Right lobe of liver (tissue), 6 donors: ENCODE measurements around the gene PSMB2. TPM values are rescaled to one million over a fixed set of nuclear protein-coding genes. Genes with fewer than 3 reads are reported as not detected.

Source experiments
- ATAC-seq, 4 donors: fragments of 200-7000 bp; cut with Tn5 transposase; one replicate each; pipeline ENCODE4 v1.9.1; 2020; ENCODE audit warnings: mild to moderate bottlenecking in 4 of 4, moderate library complexity in 4 of 4
- DNase-seq, 3 donors: peaks; one replicate each; pipeline ENCODE4 v3.0.0-alpha.2; 2020
- H3K27ac ChIP-seq, 3 donors: fragments of 200-600 bp; one replicate each; pipeline ENCODE4 v1.8.0; 2022
- H3K27me3 ChIP-seq, 2 donors: fragments of 200-600 bp; one replicate each; pipeline ENCODE4 v1.8.0; 2022
- H3K36me3 ChIP-seq, 4 donors: fragments of 200-600 bp; sonication (generic) in 1 of 4; one replicate each; pipeline versions ENCODE4 v1.5.1 to v1.8.0; 2017 to 2022; ENCODE audit warnings: control low read depth in 1 of 4
- H3K4me1 ChIP-seq, 4 donors: fragments of 200-600 bp; sonication (generic) in 1 of 4; one replicate each; pipeline versions ENCODE4 v1.5.1 to v1.8.0; 2017 to 2022; ENCODE audit warnings: control low read depth in 1 of 4
- H3K4me3 ChIP-seq, 3 donors: fragments of 200-600 bp; one replicate each; pipeline ENCODE4 v1.8.0; 2022
- H3K9me3 ChIP-seq, 4 donors: fragments of 200-600 bp; sonication (generic) in 1 of 4; one replicate each; pipeline versions ENCODE4 v1.5.1 to v1.8.0; 2017 to 2022; ENCODE audit warnings: control low read depth in 1 of 4
- CTCF ChIP-seq, 4 donors: fragments of 200-600 bp in 3 of 4; fragments of 450-650 bp in 1 of 4; IDR thresholded peaks; one replicate each; pipeline versions ENCODE4 v1.5.1 to v1.8.0; 2016 to 2022; ENCODE audit warnings: antibody characterized with exemption in 4 of 4, mild to moderate bottlenecking in 2 of 4
- POLR2A ChIP-seq: fragments of 450-650 bp; IDR thresholded peaks from one replicate; pipeline ENCODE4 v1.6.1; 2017; ENCODE audit warnings: antibody characterized with exemption, mild to moderate bottlenecking
- WGBS: methylation state at CpG from one replicate; pipeline ENCODE4 v1.1.6; 2018; ENCODE audit warnings: low coverage, low lambda C conversion rate; ENCODE audit not compliant: insufficient coverage; ENCODE audit errors: missing lambda C conversion rate; 5-methylcytosine and 5-hydroxymethylcytosine counted together
- intact Hi-C, 2 donors: fragments of 100-400 bp; cut with DNase I; formaldehyde crosslinking; loops; one replicate each; pipeline versions ENCODE4 v1.11.2 to v1.14.1; 2022
- total RNA-seq, 6 experiments: library from RNA; depleted of rRNA in 2 of 6; stranded (reverse); fragments of >200 nt in 2 of 6; fragmentation: NEBNext Ultra II Directional in 3 of 6; extraction: Animal tissue kit (Norgen Biotek cat#: 25700) in 3 of 6; gene quantifications; one replicate each; pipeline versions ENCODE4 v1.1.0 to v1.2.4, GENCODE V29; 2016 to 2023
- donor health status: DM: no; HTN: yes; CAD: no.
- donor health status: DM: no; HTN: no; CAD: no.
- donor health status: DM: no; HTN: no; CAD: no.
- donor health status: DM: no; HTN: yes; CAD: no.
- donor health status: DM: no; HTN: yes; CAD: no.

Gene PSMB2
- total RNA-seq, 6 experiments from 2014 or later = 41.7 to 54.6 (median 48.3) TPM

- TF ChIP-seq CTCF (IDR thresholded peaks at IDR 0.05) = no peak
- intact Hi-C loops = no loop called here
- no peaks in the 10 kb centered on the region for H3K36me3 ChIP-seq
- no peaks in the 10 kb centered on the region for H3K4me1 ChIP-seq
- no peak for DNase-seq
- ATAC-seq = no peak
- 12% methylated on average over 3 of the region's 5 CpGs for WGBS
- no peaks in the 10 kb centered on the region for H3K9me3 ChIP-seq
- H3K27ac ChIP-seq = no peak overlapping the region
- H3K4me3 ChIP-seq = no peak overlapping the region
- no peaks in the 10 kb centered on the region for H3K27me3 ChIP-seq
Observed at GRCh38 chr1:35660581-35661473, 19.5 kb upstream of the PSMB2 start.

- Histone ChIP-seq H3K9me3 (no peaks in the 10 kb centered on the region), H3K27ac (no peak overlapping the region), H3K4me1 (no peaks in the 10 kb centered on the region), H3K27me3 (no peaks in the 10 kb centered on the region), H3K4me3 (no peak overlapping the region), H3K36me3 (no peaks in the 10 kb centered on the region)
- ATAC-seq = no peak
- DNase-seq = no peak
- intact Hi-C loops = no loop called here
- TF ChIP-seq POLR2A (no peak), CTCF (IDR thresholded peaks at IDR 0.05) (no peak)
- 36% methylated on average over 3 of the region's 6 CpGs for whole genome bisulfite sequencing
Observed at GRCh38 chr1:35659589-35659988, 18.3 kb upstream of the PSMB2 start.

GRCh38 chr1:35657851-35658250 is 16.5 kb upstream of the PSMB2 start:
- Histone ChIP-seq H3K27ac (no peak overlapping the region), H3K27me3 (no peaks in the 10 kb centered on the region), H3K9me3 (no peaks in the 10 kb centered on the region), H3K36me3 (no peaks in the 10 kb centered on the region), H3K4me1 (no peaks in the 10 kb centered on the region), H3K4me3 (no peak overlapping the region)
- ATAC-seq (no peak), DNase-seq (no peak)
- WGBS = 76% methylated on average over 2 of the region's 2 CpGs
- TF ChIP-seq CTCF (IDR thresholded peaks at IDR 0.05) (no peak), POLR2A (no peak)
- intact Hi-C loops = no loop called here

DNA sequence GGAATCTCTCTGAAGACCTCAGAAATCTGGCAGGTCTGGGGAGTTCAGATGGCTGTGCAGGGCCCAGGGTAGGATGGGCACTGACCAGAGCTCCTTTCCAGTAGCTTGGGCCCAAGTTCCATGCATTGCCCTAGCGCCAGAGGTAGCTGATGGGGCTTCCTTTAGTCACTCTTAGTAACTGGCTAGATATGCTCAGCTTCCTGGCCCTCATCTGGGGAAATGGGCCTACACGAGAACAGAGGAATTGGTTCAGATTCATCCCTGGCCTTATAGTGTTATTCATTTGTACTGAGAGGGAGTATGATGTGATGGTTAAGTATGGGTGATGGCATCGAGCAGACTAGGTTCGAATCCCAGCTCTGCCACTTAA is 15.5 kb upstream of the PSMB2 start:
- H3K4me1 ChIP-seq = no peaks in the 10 kb centered on the region
- DNase-seq (no peak), ATAC-seq (no peak)
- no peaks in the 10 kb centered on the region for H3K36me3 ChIP-seq
- intact Hi-C loops = no loop called here
- no peaks in the 10 kb centered on the region for H3K9me3 ChIP-seq
- WGBS = 60% methylated on average over 4 of the region's 4 CpGs
- no peak overlapping the region for H3K4me3 ChIP-seq
- H3K27ac ChIP-seq = no peak overlapping the region
- no peaks in the 10 kb centered on the region for H3K27me3 ChIP-seq
- TF ChIP-seq CTCF (IDR thresholded peaks at IDR 0.05) (no peak), POLR2A (no peak)
